ENCODE measurements around the gene WBP1L.

- no peak for TF ChIP-seq EZH2phosphoT487 (IDR thresholded peaks at IDR 0.05; ENCODE audit: borderline replicate concordance, low read depth, low read length)
- TF ChIP-seq CTCF (conservative IDR thresholded peaks at IDR 0.05; ENCODE audit: low read length) = no peak
These were observed 38.3 kb downstream of the WBP1L start for GRCh38 chr10:102781921-102782557.
